Thoracic aorta (tissue), 2 donors: ENCODE measurements around the gene C9orf50. TPM values are rescaled to one million over a fixed set of nuclear protein-coding genes. Genes with fewer than 3 reads are reported as not detected.
A peak's percentile ranks its signal among the peaks of the same experiment; 100 is the strongest.
"Not testable (repeated sequence)": the region's sequence is repeated elsewhere in the genome, so short reads cannot be mapped to it uniquely, and the experiment has no call there.

ENCODE experiments used
- ATAC-seq: fragments of 150-250 bp; one replicate; pipeline ENCODE4 v1.8.0; 2017; ENCODE audit warnings: low read depth; ENCODE audit not compliant: insufficient number of reproducible peaks, low FRiP score
- DNase-seq: peaks from one replicate; pipeline ENCODE4 v3.0.0-alpha.2; 2020; ENCODE audit warnings: low spot score
- H3K27ac ChIP-seq, 2 donors: fragments of 200-600 bp; sonication (generic); 1 replicate in 1 of 2; 2 replicates in 1 of 2; pipeline ENCODE4 v1.5.1; 2016; ENCODE audit warnings: mild to moderate bottlenecking in 2 of 2, moderate library complexity in 2 of 2
- H3K27me3 ChIP-seq: fragments of 200-600 bp; sonication (generic); replicated peaks from 2 replicates; pipeline ENCODE4 v1.6.0; 2016; ENCODE audit warnings: mild to moderate bottlenecking; ENCODE audit not compliant: insufficient read depth
- H3K36me3 ChIP-seq: fragments of 200-600 bp; sonication (generic); one replicate; pipeline ENCODE4 v1.5.1; 2016
- H3K4me1 ChIP-seq, 2 donors: fragments of 200-600 bp; sonication (generic); 1 replicate in 1 of 2; 2 replicates in 1 of 2; pipeline versions ENCODE4 v1.5.1 to v1.6.0; 2016; ENCODE audit warnings: low read depth in 2 of 2, mild to moderate bottlenecking in 1 of 2; ENCODE audit not compliant: control insufficient read depth in 1 of 2
- H3K4me3 ChIP-seq: fragments of 200-600 bp; sonication (generic); 2 replicates; pipeline ENCODE4 v1.5.1; 2016; ENCODE audit warnings: mild to moderate bottlenecking
- H3K9me3 ChIP-seq: fragments of 200-600 bp; sonication (generic); 2 replicates; pipeline ENCODE4 v1.5.1; 2016
- CTCF ChIP-seq: fragments of 200-600 bp; sonication (generic); IDR thresholded peaks from one replicate; pipeline ENCODE4 v1.5.1; 2019; ENCODE audit warnings: antibody characterized with exemption
- total RNA-seq, 2 donors: library from RNA; depleted of rRNA; stranded (reverse); fragments of >200 nt; gene quantifications; one replicate each; pipeline versions ENCODE4 v1.1.0 to v1.2.3, GENCODE V29; 2016

Gene C9orf50
- total RNA-seq, 2 donors from 2014 or later, result not detected

DNA sequence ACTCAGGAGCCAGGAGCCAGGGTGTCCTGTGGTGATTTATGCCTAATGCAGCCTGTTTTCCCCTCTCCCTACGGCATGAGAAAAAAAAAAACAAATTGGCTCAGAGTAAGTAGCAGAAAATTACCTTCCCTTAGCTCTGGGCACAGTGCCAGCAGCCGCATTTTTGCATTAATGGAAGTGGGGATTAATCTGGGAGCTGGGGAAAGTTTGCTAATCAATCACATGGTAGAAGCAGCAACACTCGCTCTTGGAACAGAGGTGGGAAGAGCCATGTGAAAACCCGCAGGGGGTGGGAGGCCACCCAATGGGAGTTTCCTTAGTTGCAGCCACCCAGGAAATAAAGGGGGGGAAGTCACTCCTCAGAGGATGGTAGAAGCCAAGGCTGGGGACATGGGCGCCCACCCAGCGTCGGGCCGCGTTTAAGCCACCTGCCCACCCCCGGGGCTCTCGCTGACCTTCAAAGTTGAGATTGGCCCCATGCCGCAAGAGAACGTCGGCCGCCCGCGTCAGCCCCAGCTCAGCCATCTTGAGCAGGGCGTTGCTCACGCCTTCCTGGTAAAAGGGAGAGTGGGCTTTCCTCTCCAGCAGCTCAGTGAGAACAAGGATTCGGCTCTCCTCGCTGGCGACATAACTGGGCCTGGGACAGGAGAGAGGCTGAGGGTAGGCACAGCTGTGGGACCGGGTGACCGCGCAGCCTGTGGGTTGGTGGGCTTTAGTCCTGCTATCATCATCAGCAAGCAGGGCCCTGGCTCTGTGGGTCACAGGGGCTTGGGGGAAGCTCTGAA is 19.4 kb upstream of the C9orf50 start:
- H3K36me3 ChIP-seq, result peaks cover 34% of the 10 kb centered on the region
- no peak for TF ChIP-seq CTCF
- ATAC-seq, result no peak
- peak overlapping the region; percentile 84 for H3K4me3 ChIP-seq
- DNase-seq, result no peak
- peaks cover 22 to 31% of the 10 kb centered on the region in 2 donors for H3K4me1 ChIP-seq
- no peaks in the 10 kb centered on the region for H3K27me3 ChIP-seq
- no peaks in the 10 kb centered on the region for H3K9me3 ChIP-seq
- H3K27ac ChIP-seq, result no peak overlapping the region

- H3K27ac ChIP-seq, result no peak overlapping the region
- H3K36me3 ChIP-seq, result peaks cover 40% of the 10 kb centered on the region
Observed at GRCh38 chr9:129639756-129640085, 18.8 kb upstream of the C9orf50 start.

GRCh38 chr9:129639034-129639630 is 18.2 kb upstream of the C9orf50 start:
- Histone ChIP-seq H3K27ac (no peak overlapping the region), H3K36me3 (peaks cover 44% of the 10 kb centered on the region), H3K4me3 (no peak overlapping the region), H3K4me1 (peaks cover 22 to 31% of the 10 kb centered on the region in 2 donors), H3K9me3 (no peaks in the 10 kb centered on the region), H3K27me3 (no peaks in the 10 kb centered on the region)
- TF ChIP-seq CTCF, result no peak
- DNase-seq (no peak), ATAC-seq (no peak)

More at GRCh38 chr9:129639756-129640085, 18.8 kb upstream of the C9orf50 start:
- H3K4me3 ChIP-seq, result no peak overlapping the region
- no peaks in the 10 kb centered on the region for H3K9me3 ChIP-seq
- DNase-seq (no peak), ATAC-seq (no peak)
- H3K27me3 ChIP-seq, result no peaks in the 10 kb centered on the region
- H3K4me1 ChIP-seq, result peaks cover 22 to 31% of the 10 kb centered on the region in 2 donors
- TF ChIP-seq CTCF, result no peak

DNA sequence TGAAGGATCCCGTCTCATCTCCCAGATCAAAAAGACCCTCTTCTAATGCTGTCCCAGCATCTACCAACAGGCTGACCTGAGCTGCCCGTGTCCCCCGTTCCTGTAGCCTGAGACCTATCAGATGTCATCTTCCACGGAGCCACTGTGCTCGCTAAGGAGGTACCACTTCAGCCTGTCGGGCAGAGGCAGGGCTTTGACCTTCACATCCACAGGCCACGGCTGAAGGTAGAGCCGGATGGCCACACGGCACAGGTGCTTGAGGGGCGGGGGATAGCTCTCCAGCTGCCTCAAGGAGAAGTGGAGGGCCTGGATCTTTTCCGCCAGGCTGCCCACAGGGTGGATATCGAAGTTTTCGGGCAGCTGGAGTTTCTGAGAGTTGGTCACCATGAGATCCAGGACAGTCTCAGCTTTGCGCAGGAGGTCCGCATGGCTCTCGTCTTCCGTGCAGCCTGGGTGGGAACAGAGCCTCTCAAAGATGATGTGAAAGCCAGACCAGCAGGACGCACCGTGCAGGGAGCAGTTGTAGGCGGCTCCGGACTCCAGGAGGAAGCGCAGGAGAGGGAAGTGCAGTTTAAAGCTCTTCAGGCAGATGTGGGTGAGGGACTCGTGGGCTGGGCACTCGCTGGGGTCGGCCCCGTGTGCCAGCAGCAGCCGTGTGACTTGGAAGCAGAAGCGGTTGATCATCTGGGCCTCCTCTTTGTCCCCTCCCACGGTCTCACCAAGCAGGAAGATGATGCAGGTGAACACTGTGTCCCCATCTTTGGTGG is 17.0 kb upstream of the C9orf50 start:
- Histone ChIP-seq H3K36me3 (peaks cover 54% of the 10 kb centered on the region), H3K9me3 (no peaks in the 10 kb centered on the region), H3K27me3 (no peaks in the 10 kb centered on the region), H3K4me1 (peaks cover 22 to 31% of the 10 kb centered on the region in 2 donors), H3K4me3 (no peak overlapping the region), H3K27ac (no peak overlapping the region)
- ATAC-seq (no peak), DNase-seq (no peak)
- no peak for TF ChIP-seq CTCF

GRCh38 chr9:129637102-129637501 is 16.2 kb upstream of the C9orf50 start:
- H3K4me3 ChIP-seq, result no peak overlapping the region
- no peak for TF ChIP-seq CTCF
- peaks cover 54% of the 10 kb centered on the region for H3K36me3 ChIP-seq

GRCh38 chr9:129636343-129636742 is 15.4 kb upstream of the C9orf50 start:
- Histone ChIP-seq H3K36me3 (peaks cover 54% of the 10 kb centered on the region), H3K4me1 (peaks cover 18 to 30% of the 10 kb centered on the region in 2 donors)
- H3K27me3 ChIP-seq, H3K4me3 ChIP-seq, ATAC-seq, H3K9me3 ChIP-seq, H3K27ac ChIP-seq, DNase-seq: not testable (repeated sequence)

More at GRCh38 chr9:129637102-129637501, 16.2 kb upstream of the C9orf50 start:
- Histone ChIP-seq H3K4me1 (peaks cover 18 to 27% of the 10 kb centered on the region in 2 donors), H3K27ac (no peak overlapping the region), H3K9me3 (no peaks in the 10 kb centered on the region), H3K27me3 (no peaks in the 10 kb centered on the region)
- no peak for DNase-seq
- no peak for ATAC-seq
